ENCODE results near the gene CARD11. TPM values are rescaled to one million over a fixed set of nuclear protein-coding genes. Genes with fewer than 3 reads are reported as not detected.

Gene CARD11
- total and polyA plus RNA-seq, 11 donors, result 0.15 to 3.2 (median 0.33) TPM; not detected in 2

DNA sequence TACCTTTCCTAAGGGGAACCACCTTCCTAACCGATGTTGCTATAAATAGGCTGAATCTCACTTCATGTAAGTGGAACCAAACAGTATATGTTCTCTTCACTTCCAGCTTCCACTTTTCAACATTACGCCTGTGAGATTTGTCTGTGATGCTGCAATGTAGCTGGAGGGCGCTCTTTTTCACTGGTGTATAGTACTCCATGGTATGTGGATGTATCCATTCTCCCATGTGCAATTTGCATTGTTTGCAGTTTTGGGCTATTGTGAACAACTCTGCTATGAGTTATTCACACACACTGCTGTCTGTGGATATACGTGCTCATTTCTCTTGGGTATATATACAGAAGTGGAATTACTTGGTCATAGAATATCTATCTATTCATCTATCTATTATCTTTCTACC lies 123.6 kb downstream of the CARD11 start:
- no peaks in the 10 kb centered on the region for H3K9me3 ChIP-seq
- H3K4me1 ChIP-seq, result peaks cover 0 to 9% (median 2%) of the 10 kb centered on the region in 12 donors
- no peak for TF ChIP-seq POLR2A (IDR thresholded peaks at IDR 0.05)
- TF ChIP-seq, protein P1, sequence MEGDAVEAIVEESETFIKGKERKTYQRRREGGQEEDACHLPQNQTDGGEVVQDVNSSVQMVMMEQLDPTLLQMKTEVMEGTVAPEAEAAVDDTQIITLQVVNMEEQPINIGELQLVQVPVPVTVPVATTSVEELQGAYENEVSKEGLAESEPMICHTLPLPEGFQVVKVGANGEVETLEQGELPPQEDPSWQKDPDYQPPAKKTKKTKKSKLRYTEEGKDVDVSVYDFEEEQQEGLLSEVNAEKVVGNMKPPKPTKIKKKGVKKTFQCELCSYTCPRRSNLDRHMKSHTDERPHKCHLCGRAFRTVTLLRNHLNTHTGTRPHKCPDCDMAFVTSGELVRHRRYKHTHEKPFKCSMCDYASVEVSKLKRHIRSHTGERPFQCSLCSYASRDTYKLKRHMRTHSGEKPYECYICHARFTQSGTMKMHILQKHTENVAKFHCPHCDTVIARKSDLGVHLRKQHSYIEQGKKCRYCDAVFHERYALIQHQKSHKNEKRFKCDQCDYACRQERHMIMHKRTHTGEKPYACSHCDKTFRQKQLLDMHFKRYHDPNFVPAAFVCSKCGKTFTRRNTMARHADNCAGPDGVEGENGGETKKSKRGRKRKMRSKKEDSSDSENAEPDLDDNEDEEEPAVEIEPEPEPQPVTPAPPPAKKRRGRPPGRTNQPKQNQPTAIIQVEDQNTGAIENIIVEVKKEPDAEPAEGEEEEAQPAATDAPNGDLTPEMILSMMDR (IDR thresholded peaks at IDR 0.05), result no peak
- H3K27me3 ChIP-seq, result peaks cover 0 to 38% (median 0%) of the 10 kb centered on the region in 9 donors
- H3K36me3 ChIP-seq, result peaks cover 0 to 5% (median 0%) of the 10 kb centered on the region in 9 donors
- intact Hi-C loops (cut with DNase I), result no loop called here
- DNase-seq (no peak), ATAC-seq (no peak)
- no peak overlapping the region for H3K4me3 ChIP-seq
- 79 to 89% (median 81%) methylated on average over 4 of the region's 4 CpGs for WGBS, 4 donors
- no peak overlapping the region for H3K27ac ChIP-seq

- peaks cover 0 to 5% (median 0%) of the 10 kb centered on the region in 9 donors for H3K36me3 ChIP-seq
- peaks cover 0 to 38% (median 0%) of the 10 kb centered on the region in 9 donors for H3K27me3 ChIP-seq
- no peak for TF ChIP-seq POLR2A (IDR thresholded peaks at IDR 0.05)
- TF ChIP-seq, protein P1 (IDR thresholded peaks at IDR 0.05), result no peak
- DNase-seq (peak in 1 of 5 donors; percentile 49), ATAC-seq (no peak)
- H3K4me1 ChIP-seq, result peaks cover 0 to 9% (median 2%) of the 10 kb centered on the region in 12 donors
- intact Hi-C loops (cut with DNase I), result no loop called here
- 94 to 96% (median 95%) methylated on average over 10 to 19 of the region's 19 CpGs for WGBS, 4 donors
- no peak overlapping the region for H3K27ac ChIP-seq
- no peak overlapping the region for H3K4me3 ChIP-seq
- no peaks in the 10 kb centered on the region for H3K9me3 ChIP-seq
Observed at GRCh38 chr7:2919256-2919655, 124.4 kb downstream of the CARD11 start.

DNA sequence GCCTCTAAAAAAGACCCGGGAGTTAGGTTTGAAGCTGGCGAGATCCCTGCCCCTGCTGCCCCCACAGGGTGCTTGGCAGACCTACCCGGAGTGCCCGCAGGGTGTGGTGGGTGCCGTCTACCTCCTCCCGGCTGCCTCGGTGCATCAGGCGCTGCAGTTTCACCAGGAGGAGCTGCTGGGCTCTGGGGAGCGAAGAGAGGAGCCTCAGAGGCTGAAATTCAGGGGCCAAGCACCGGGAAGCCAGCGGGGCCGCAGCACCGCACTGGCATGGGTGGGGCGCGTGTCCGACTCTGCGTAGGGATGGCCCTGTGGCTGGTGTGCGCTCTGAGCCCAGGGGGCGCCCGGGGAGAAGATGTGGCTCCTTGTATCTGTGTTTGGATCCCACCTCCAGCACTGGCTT lies 125.3 kb downstream of the CARD11 start:
- Histone ChIP-seq H3K4me3 (no peak overlapping the region), H3K4me1 (peaks cover 0 to 9% (median 2%) of the 10 kb centered on the region in 12 donors), H3K36me3 (peaks cover 0 to 5% (median 0%) of the 10 kb centered on the region in 9 donors), H3K9me3 (no peaks in the 10 kb centered on the region), H3K27me3 (peaks cover 0 to 43% (median 0%) of the 10 kb centered on the region in 9 donors), H3K27ac (no peak overlapping the region)
- DNase-seq, result peak in 1 of 5 donors; percentile 39
- TF ChIP-seq POLR2A (IDR thresholded peaks at IDR 0.05), result no peak
- TF ChIP-seq, protein P1 (IDR thresholded peaks at IDR 0.05), result no peak
- intact Hi-C loops (cut with DNase I), result no loop called here
- 84 to 92% (median 89%) methylated on average over 14 to 20 of the region's 20 CpGs for WGBS, 4 donors
- no peak for ATAC-seq

- DNase-seq (no peak), ATAC-seq (no peak)
- H3K27ac ChIP-seq, result no peak overlapping the region
- H3K9me3 ChIP-seq, result no peaks in the 10 kb centered on the region
- TF ChIP-seq POLR2A (IDR thresholded peaks at IDR 0.05), result no peak
- TF ChIP-seq, protein P1 (IDR thresholded peaks at IDR 0.05), result no peak
- H3K4me1 ChIP-seq, result no peaks in the 10 kb centered on the region
- intact Hi-C loops (cut with DNase I), result no loop called here
- H3K27me3 ChIP-seq, result peaks cover 0 to 34% (median 0%) of the 10 kb centered on the region in 9 donors
- no peaks in the 10 kb centered on the region for H3K36me3 ChIP-seq
- 81 to 90% (median 88%) methylated on average over 9 to 16 of the region's 16 CpGs for WGBS, 4 donors
- no peak overlapping the region for H3K4me3 ChIP-seq
Observed at GRCh38 chr7:2915023-2915422, 128.6 kb downstream of the CARD11 start.

Data from heart left ventricle (tissue), 16 donors.